Stomach (tissue), 4 donors: ENCODE data around the gene SLC5A11.

Experiments used
- POLR2A ChIP-seq, 4 donors: fragments of 450-650 bp; IDR thresholded peaks; one replicate each; pipeline ENCODE4 v1.6.1; 2016; ENCODE audit warnings: antibody characterized with exemption in 4 of 4, control low read depth in 2 of 4, mild to moderate bottlenecking in 1 of 4, moderate library complexity in 1 of 4
- POLR2AphosphoS5 ChIP-seq, 3 donors: sonication (generic); formaldehyde crosslinking; IDR thresholded peaks; one replicate each; pipeline ENCODE4 v1.6.1; 2016; ENCODE audit warnings: antibody characterized with exemption in 3 of 3
- TF ChIP-seq, protein P1 (sequence below), 7 experiments: fragments of 450-650 bp in 4 of 7; fragments of 200-600 bp in 3 of 7; sonication (generic) in 3 of 7; IDR thresholded peaks; one replicate each; pipeline ENCODE4 v1.5.1; 2016 to 2019; ENCODE audit warnings: antibody characterized with exemption in 7 of 7, control low read depth in 2 of 7, mild to moderate bottlenecking in 1 of 7

DNA sequence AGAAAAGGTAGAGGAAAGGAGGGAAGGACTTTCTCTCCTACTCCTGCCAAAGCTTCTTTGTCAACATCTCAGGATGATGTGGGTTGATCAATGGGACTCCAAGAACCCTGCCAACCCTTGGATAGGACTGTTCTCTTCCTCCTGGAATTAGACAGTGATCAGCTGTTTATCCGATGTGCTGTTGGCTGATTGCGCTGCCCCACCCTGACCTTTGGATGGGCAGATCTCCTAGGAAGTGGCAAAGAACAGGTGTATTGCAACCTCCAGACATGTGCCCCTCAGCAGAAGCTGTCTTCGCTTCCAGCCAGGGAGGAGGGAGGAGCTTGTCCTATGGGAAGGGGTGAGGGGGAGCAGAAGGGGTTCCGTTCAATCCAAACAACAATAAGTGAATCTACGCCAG, 30.5 kb downstream of the SLC5A11 start:
- TF ChIP-seq, protein P1, sequence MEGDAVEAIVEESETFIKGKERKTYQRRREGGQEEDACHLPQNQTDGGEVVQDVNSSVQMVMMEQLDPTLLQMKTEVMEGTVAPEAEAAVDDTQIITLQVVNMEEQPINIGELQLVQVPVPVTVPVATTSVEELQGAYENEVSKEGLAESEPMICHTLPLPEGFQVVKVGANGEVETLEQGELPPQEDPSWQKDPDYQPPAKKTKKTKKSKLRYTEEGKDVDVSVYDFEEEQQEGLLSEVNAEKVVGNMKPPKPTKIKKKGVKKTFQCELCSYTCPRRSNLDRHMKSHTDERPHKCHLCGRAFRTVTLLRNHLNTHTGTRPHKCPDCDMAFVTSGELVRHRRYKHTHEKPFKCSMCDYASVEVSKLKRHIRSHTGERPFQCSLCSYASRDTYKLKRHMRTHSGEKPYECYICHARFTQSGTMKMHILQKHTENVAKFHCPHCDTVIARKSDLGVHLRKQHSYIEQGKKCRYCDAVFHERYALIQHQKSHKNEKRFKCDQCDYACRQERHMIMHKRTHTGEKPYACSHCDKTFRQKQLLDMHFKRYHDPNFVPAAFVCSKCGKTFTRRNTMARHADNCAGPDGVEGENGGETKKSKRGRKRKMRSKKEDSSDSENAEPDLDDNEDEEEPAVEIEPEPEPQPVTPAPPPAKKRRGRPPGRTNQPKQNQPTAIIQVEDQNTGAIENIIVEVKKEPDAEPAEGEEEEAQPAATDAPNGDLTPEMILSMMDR (IDR thresholded peaks at IDR 0.05), result no peak
- TF ChIP-seq POLR2A (IDR thresholded peaks at IDR 0.05), result no peak
- no peak for TF ChIP-seq POLR2AphosphoS5 (IDR thresholded peaks at IDR 0.05)
